GM19397 (cell line): ENCODE measurements around the gene IGLL1.
"Not testable (repeated sequence)": the region's sequence is repeated elsewhere in the genome, so short reads cannot be mapped to it uniquely, and the experiment has no call there.

ENCODE experiments used
- ATAC-seq: cut with Tn5 transposase; IDR thresholded peaks from one replicate; pipeline ENCODE4 v1.9.1; 2021; ENCODE audit warnings: mild to moderate bottlenecking, moderate library complexity; ENCODE audit not compliant: unreplicated experiment

Gene IGLL1

DNA sequence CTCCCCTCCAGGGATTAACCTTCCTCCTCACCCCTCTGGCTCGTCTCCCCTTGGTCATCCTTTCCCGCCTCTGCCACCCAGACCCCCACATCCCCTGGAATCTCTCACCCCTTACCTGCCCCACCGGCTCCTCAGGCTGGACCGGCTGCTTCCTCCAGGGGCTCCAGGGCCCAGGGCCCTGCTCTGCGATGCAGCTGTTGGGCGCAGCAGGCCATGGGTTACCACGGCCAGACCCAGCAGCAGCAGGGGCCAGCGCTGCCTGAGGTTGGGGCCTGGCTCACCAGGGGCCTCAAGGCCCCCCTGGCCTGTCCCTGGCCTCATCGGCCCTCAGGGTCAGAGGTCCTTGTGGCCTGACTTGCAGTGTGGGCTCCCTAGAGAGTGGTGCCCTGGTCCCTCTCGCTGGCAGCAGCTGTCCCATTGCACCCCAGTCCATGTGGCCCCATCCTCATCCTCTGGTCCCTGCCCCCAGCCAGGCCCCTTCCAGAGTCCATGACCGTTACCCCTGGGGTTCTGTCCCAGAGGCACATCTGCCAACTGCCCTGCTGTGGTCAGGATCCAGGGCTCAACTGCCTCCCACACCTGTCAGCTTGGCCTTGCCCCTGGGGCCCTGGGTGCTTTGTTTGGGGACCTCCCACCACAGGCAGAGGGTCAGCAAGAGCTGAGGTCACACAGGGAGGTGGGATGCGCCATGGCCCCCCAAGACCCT is at the start of gene IGLL1:
TSS of gene IGLL1 (minus strand) at position 421 of the 706 bp plus-strand sequence. CDS start at position 321, 100 bp downstream.
- no peak for ATAC-seq

DNA sequence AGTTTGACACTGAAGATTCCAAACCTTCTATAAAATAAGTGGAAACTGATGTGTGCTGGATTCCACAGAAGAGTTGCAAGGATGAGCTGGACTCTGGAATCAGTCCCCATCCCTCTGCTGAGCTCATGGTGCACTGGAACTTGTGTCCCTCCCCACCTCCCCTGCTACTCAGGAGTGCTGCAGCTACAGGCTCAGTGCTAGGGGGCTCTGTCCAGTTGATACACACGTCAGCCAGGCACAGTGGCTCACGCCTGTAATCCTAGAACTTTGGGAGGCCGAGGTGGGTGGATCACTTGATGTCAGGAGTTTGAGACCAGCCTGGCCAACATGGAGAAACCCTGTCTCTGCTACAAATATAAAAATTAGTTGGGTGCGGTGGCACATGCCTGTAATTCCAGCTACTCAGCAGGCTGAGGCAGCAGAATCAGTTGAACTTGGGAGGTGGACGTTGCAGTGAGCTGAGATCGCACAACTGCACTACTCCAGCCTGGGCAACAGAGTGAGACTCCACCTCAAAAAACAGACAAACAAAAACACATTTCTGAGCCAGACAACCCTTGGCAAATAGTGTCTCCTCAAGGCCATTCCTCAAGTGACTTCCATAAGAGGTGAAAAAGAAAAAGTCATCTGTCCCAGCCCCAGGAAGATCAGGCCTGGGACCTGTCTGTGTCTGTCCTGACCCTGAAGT is 48.1 kb upstream of the IGLL1 start:
- not testable (repeated sequence) for ATAC-seq

DNA sequence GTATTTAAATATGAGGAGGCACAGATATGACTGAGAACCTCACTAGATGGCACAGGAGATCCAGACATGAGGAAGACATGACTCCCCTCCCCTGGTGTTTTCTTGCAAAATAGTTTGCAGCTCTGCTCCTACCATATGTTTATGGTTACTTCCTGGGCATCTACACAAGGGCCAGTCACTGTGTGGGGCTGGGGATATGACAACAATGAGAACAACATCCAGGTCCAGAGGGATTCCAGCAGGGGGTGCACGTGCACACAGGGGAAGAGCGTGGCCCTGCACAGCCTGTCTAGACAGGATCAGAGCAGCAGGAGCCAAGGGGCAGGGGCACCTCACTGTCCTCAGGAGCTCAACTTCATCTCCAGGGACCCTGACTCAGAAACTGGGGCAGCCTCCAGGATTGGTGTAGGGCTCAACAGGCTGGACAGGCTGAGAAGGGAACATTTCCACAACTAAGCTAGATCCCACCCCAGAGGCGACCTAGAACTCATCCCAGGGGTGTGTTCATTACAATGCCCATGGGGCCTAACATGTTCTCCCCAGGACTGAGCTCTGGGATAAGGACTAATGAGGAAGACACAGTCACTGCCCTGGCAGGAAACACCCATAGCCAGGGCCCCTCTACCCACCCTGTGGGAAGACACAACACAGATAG is 47.4 kb upstream of the IGLL1 start:
- not testable (repeated sequence) for ATAC-seq

DNA sequence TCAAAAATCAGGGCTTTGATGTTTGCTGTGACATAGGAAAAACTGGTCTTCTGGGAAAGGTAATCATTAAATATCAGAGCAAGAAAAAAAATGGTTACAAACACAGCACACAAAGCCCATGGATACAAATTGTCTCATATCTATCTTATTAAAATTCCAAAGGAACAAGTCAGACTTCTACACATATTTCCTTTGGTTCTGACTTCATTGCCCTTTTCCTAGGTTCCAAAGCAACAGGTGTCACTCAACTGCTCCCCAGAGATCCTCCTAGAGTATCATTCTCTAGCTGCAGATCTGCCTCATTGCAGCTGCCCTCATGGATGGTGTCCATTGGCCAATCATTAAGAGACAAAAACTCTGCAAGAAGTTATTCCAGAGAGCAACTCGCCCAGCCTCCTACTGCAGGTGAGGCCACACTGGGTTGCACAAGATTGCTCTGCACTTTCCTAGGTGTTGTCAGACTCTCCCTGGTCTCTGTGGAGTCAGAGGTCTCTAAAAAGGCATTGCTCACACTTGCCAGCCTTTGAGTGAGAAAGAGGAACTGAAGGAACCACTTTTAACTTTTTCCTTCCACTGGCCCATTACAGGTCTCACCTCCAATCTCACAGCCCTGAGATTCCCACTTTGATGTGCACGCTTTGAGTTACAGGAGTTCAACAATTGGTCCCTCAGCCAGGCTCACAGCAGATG is 46.3 kb upstream of the IGLL1 start:
- ATAC-seq, result no peak

DNA sequence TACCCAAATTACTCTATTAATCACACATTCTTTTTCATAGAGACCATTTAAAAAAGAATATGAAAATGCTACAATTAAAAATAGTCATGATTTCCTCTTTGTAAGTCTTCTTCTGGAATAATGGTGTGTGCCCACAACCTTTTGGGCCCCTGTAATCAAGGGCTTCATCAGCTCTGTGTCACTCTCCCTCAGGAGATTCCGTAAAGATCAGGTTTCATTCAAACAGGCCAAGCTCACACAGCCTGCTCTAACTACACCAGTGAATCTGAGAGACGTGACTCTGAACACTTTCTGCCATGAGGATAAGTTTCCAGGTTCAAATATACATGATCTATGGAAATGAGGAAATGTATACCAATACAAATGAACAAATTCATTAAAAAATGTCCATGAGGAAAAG is 42.5 kb upstream of the IGLL1 start:
- no peak for ATAC-seq

DNA sequence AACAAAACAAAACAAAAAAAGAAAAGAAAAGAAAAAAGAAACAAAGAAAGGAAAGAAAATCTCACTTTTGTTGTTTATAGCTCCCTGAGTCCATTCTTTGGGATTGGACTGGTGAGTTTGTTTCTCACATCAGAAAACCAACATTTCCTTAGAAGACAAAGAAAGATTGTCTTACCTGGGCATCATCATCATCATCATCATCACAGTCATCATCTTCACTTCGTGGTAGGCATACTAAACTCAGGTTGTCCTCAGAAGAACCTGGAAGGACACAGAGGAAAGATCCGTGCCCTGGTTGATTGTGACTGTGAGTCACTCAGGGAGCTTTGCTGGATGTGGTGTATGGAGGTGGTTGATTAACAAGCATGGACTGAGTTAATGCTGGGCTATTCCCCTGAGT is 41.8 kb upstream of the IGLL1 start:
- ATAC-seq, result not testable (repeated sequence)

DNA sequence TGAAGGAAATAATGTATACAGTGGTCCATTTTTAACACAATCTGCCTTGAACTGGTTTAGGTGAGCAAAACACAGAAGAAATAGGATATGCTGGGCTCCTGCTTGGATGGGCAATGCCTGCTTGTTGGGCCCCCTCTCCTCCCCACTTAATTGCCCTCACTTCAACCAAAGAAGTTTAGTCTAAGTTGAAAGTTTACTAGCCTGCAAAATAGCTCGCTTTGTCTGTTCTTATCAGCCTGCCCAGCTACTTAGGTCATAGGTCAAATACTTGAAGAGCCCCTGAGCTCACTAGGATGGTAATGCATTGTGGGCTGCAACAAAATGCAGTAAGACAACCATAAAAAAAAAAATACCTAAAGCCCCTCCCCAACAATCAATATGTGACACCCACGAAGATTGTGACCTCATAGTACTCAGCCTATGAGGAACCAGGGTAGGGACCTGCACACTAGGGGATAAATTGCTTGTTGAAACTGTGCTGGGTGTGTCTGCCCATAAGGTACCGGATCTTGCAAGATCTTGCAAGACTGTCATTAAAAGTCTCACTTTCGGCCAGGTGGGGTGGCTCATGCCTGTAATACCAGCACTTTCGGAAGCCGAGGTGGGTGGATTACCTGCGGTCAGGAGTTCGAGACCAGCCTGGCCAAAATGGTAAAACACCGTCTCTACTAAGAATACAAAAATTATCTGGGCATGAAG is 41.1 kb upstream of the IGLL1 start:
- no peak for ATAC-seq

DNA sequence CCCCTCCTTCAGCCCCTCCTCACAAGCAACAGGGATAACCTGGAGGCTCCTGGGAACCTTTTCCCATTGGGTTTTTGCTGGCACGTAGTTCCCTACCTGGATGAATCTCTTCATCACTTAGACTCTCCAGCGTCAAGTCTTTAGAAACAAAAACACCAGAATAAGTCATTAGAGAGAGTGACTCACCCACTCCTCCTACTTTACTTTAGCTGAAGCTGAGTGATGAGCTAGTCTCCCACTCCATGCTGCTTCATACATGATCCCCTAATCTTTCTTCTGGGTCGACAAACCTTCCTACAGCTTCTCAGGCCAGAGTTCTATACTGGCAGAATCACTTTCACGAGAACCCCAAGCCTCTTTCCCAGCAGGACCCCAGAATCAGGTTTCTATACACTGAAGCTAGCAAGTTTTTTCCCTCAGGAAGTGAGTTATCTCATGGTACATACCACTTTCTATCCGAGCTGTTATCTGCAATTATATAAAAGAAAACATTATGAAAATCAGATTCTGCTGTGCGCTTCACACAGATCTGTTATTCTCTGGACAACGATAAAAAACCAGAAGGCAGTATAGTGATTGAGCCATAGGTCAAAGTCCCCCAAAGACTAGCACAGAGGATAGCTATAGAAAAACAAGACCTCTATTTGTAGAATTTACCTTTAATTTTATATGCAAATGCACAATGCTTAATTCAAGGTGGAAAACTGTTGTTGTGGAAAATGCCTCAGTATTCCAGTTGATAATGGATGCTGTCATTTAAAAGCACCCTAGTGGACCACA is 33.3 kb upstream of the IGLL1 start:
- no peak for ATAC-seq

DNA sequence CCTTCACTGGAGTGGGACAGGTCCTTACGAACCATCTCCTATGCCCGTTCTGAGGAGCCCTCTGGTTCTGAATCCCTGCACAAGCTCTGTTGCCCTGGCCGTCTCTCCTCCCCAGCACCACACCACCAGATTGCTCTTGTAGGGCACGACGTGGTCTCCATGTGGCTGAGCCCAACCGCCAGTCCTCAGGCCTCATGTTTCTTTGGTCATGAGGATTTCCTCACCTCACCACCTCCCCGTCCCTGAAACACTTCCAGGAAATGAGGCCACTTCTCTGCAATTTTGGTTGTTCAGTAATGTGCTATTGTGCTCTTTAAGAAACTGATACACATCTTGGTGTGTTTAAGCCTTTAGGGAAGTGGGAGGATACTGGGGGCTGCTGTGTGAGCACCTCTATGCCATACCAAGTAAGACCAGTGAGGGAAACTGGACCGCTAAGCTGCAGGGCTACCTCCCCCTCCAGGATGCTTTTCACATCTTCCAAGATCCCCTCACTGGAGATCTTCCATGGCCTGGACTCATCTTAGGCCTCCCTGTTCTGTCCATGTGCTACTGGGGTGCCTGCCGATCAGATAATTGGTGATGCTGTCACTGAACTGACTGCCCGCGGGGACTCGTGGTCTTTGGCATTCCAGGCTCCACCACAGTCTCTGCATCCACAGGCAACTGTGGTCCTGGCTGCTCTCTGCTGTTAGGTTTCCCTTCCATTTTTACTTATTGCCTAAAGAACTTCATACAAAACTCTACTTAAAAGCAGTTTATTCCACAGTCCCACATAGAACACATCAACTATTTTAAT is 30.1 kb upstream of the IGLL1 start:
- no peak for ATAC-seq

DNA sequence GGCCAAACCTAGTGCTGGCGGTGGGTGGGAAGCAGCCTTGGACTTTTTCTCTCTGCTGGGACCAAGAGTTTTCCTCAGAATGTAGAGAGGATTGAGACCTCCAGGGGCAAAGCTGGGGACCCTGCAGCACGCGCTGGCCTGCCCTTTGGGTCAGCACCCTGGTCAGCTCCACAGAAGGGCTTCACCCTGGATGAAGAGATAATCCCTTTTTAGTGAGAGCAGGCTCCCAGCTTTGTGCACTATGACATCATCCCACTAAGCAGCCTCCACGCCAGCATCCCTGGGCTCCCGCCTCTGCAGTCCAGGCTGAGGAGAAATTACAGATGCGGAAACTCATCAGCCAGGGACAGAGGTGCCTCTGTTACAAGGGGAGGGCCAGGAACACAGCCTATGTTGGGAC is 28.5 kb upstream of the IGLL1 start:
- ATAC-seq, result no peak

DNA sequence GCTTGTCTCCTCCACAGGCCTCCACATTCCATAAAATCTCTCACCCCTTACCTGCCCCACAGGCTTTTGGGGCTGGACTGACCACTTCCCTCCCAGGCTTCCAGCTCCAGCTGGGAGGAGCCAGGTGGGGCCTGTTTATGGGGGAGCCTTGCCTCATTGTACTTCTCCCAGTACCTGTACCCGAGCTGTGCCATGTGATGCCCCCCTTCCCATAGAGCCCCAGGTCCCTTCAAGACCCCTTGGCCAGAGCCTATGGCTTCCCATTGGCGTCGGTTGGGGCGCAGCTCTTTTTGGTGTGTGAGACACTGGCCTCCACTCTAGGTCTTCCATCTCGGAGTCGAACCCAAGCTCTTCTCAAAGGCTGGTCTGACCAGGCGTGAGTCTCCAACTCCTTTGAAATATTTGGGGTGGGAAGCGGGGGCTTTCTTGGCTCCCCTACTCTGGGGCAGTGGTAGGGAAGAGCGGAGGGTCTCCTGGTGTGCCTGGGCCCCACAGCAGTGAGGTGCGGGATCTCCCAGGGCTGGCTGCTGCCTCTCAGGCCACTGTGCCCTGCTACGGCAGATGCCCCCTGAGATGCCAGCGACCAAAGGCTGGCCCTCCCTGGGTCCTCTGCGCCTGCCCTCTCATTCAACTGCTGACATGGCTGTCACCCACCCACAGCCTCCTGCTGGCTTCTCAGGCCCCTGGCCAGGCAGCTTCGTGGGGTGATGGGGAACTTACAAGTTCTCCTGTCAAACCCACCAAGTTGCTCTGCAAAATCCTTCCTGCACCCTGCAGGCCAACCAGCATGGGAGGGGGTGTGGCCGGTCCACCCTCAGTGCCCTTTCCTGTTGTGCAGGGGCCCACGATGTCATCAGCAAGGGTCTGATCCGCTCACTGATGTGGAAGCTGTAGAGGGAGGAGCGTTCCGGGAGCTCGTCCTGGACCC is 26.4 kb upstream of the IGLL1 start:
- ATAC-seq, result no peak

DNA sequence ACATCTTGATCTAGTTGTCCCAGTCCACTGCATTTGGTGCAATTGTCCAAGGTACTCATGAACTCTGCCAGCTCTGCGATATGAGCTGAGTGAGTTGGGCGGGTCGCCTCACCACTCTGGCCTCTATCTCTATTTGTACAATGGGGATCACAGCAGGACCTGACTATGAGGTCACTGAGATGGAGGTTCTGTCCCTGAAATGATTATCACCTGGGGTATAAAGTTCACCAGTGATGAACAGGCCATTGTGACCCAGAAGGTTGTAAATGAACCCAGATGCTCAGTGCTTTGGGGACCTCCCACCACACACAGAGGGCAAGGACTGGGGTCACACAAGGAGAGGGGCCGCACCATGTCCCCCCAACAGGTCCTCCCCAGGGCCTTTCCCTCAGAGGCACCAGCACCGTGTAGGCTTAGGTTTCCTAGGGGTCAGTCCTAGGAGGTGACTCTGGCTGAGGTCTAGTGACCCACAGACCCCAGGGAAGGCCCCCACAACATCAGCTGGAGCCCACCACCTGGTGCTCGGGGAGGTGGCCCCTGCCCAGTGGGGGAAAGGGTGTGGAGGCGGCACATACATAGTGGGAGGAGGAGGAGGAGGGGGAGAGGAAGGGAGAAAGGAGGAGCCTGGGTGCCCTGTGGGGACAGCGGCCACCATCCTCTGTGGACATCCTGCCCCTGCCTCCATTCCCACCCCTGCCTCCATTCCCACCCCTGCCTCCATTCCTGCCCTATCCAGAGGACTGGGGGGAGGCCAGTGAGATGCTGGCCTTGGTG is 25.0 kb upstream of the IGLL1 start:
- ATAC-seq, result no peak

DNA sequence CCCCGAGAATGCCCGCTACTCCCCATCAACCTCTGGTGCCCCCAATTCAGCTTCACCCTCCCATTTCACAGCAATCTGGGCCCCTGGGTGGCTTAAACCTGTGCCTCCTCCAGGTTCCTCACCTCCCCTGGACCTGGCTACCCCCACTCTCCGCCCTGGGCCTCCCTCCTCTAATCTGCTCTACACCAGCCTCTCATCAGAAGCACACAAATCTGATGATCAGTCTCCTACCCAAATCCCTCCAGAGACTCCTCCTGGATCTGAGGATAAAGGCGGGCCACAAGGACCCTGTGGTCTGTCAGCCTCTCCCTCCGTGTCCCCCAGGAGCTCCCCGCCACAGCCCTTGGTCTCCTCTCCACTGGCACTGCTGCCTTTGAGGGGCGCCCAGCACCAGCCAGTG is 23.2 kb upstream of the IGLL1 start:
- no peak for ATAC-seq

DNA sequence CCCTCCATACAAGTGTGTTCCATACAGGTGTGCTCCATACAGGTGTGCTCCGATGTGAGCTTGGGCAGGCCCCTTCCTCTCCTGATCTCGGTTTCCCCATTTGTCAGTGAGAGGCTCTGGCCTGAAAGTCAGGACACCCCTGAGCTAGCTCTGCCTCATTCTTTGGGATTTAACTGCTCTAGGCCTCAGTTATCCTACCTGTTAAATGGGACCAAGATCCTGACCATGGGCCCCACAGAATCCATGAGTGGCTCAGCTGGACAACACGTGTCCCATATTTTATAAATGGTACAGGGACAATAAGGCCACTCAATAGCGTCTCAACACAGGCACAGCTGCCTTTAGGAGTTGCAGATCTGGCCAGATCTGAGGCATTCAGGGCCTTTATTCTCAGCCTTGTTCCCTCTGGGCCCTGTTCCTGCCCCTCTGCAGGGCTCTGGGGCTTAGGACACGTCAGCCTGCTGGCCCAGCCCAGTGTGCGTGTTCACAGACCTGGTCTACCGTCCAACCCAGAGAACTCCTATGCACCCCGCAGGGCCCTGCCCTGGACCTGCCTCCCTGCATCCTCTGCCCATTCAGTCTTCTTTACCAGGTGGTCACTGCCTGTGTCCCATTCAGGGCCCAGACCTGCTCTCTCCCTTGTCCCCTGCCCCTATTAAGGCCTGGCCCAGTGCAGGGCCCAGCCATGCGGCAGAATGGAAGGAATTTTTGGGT is 18.9 kb upstream of the IGLL1 start:
- no peak for ATAC-seq

DNA sequence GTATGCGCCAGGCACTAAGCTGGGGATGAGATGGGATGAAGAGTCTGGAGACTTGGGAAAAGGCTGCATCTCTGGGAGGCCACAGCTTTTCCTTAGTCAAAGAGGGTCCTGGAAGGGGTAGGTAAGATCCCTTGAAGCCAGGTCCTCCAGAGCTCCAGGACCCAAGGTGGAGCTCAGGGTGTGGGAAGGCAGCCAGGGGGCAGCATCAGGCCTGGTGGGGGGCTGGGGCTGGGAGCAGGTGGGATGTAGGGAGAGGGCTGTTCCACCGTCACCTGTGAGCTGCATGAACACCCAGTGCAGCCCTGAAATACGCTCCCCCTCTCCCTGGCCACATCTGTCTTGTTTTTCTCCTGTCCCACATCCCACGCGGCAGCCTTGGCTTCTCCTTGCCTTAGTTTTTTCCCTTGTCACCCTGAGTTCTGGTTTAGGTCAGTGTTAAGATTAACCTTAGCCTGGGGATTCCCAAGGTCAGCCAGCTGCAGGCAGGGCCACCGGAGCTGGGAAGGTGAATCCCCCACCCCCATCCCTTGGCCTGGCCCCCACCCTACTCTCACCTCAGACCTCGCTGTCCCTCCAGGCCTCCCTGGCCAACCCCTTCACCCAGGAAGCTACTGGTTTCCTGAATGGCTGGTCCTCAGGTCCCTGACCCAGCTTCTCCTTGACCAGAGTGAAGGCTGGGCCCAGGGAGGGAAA is 17.6 kb upstream of the IGLL1 start:
- ATAC-seq, result not testable (repeated sequence)

DNA sequence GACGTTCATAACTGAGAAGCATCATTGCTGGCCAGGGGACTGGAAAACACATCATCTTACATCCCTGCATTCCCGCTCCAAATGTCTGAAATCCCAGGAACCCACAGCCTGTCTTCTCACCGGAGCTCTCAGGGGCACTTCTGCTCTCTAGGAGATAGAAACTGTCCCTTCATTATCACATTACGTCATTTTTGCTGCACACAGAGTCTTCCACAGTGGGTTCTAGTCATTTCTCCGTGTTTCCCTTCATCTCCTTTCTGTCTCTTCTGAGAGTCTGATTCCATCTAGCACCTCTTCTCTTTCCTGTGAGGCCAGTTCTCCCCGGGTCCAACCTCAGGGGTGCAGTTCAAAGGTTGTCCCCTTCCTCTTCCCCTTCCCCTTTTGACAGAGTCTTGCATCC is 15.8 kb upstream of the IGLL1 start:
- ATAC-seq, result not testable (repeated sequence)
